ENCODE data around the gene KANSL1.

The KANSL1 gene

GRCh38 chr17:46031920-46032319 is 161.3 kb downstream of the KANSL1 start:
- no peak for TF ChIP-seq CTCF (IDR thresholded peaks at IDR 0.05; ENCODE audit: low read length, missing control alignments)
- no peak for DNase-seq (ENCODE audit: low read depth)
- no peak overlapping the region for H3K4me3 ChIP-seq (replicated peaks; ENCODE audit: low read depth, low read length)

GRCh38 chr17:46031440-46031839 is 161.8 kb downstream of the KANSL1 start:
- H3K4me3 ChIP-seq (replicated peaks; ENCODE audit: low read depth, low read length), result no peak overlapping the region
- no peak for TF ChIP-seq CTCF (IDR thresholded peaks at IDR 0.05; ENCODE audit: low read length, missing control alignments)
- no peak for DNase-seq (ENCODE audit: low read depth)

DNA sequence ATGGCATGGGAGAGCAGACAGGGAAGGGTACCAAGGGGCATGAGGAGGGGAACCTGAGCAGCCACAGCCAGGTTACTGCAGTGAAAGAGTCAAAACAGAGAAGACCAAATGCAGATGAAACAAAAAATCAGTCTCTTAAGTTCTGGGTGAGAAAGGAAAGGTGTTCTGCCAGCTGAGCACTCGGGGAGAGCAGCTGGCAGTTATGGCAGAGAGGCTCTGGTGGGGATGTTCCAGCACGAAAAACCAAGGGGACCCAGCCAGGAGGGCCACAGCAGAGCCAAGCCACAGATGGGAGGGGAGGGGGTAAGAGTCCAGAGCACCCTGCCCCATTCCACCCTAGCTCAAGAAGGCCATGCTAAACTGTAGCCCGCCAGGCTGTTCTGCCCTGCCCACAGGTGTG is 162.5 kb downstream of the KANSL1 start:
- DNase-seq (ENCODE audit: low read depth), result no peak
- no peak overlapping the region for H3K4me3 ChIP-seq (replicated peaks; ENCODE audit: low read depth, low read length)
- no peak for TF ChIP-seq CTCF (IDR thresholded peaks at IDR 0.05; ENCODE audit: low read length, missing control alignments)

DNA sequence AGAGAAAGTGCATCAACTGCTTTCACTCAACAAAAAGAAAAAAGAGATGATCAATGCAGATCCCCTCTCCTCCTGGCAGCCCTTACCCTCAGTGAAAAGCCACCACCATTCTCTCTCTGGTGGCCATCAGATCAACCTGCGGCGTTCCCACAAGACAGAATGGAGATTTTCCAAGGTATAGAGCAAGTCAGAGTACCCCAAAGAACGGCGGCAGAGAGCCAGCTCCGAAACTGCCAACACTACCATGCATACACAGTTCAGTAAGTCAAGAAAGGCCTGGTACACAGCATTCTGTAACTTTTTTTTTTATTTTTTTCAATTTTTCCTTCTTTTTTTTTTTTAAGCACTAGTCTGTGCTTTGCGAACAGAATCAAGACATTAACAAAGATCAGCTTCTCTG is 163.6 kb downstream of the KANSL1 start:
- DNase-seq (ENCODE audit: low read depth), result no peak
- no peak overlapping the region for H3K4me3 ChIP-seq (replicated peaks; ENCODE audit: low read depth, low read length)
- TF ChIP-seq CTCF (IDR thresholded peaks at IDR 0.05; ENCODE audit: low read length, missing control alignments), result no peak

GRCh38 chr17:46028981-46029565 is 164.2 kb downstream of the KANSL1 start:
- no peak overlapping the region for H3K4me3 ChIP-seq (replicated peaks; ENCODE audit: low read depth, low read length)
- DNase-seq (ENCODE audit: low read depth), result no peak
- no peak for TF ChIP-seq CTCF (IDR thresholded peaks at IDR 0.05; ENCODE audit: low read length, missing control alignments)

GRCh38 chr17:46028374-46028773 is 164.9 kb downstream of the KANSL1 start:
- TF ChIP-seq CTCF (IDR thresholded peaks at IDR 0.05; ENCODE audit: low read length, missing control alignments), result no peak
- H3K4me3 ChIP-seq (replicated peaks; ENCODE audit: low read depth, low read length), result no peak overlapping the region
- DNase-seq (ENCODE audit: low read depth), result no peak

DNA sequence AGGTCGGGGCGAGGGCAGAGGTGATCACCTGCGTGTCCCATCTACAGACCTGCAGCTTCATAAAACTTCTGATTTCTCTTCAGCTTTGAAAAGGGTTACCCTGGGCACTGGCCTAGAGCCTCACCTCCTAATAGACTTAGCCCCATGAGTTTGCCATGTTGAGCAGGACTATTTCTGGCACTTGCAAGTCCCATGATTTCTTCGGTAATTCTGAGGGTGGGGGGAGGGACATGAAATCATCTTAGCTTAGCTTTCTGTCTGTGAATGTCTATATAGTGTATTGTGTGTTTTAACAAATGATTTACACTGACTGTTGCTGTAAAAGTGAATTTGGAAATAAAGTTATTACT is 165.3 kb downstream of the KANSL1 start:
- TF ChIP-seq CTCF (IDR thresholded peaks at IDR 0.05; ENCODE audit: low read length, missing control alignments), result no peak
- no peak for DNase-seq (ENCODE audit: low read depth)
- H3K4me3 ChIP-seq (replicated peaks; ENCODE audit: low read depth, low read length), result no peak overlapping the region
